ENCODE results near the gene MAP2K2.
A peak's percentile ranks its signal among the peaks of the same experiment; 100 is the strongest.

MAP2K2 gene

DNA sequence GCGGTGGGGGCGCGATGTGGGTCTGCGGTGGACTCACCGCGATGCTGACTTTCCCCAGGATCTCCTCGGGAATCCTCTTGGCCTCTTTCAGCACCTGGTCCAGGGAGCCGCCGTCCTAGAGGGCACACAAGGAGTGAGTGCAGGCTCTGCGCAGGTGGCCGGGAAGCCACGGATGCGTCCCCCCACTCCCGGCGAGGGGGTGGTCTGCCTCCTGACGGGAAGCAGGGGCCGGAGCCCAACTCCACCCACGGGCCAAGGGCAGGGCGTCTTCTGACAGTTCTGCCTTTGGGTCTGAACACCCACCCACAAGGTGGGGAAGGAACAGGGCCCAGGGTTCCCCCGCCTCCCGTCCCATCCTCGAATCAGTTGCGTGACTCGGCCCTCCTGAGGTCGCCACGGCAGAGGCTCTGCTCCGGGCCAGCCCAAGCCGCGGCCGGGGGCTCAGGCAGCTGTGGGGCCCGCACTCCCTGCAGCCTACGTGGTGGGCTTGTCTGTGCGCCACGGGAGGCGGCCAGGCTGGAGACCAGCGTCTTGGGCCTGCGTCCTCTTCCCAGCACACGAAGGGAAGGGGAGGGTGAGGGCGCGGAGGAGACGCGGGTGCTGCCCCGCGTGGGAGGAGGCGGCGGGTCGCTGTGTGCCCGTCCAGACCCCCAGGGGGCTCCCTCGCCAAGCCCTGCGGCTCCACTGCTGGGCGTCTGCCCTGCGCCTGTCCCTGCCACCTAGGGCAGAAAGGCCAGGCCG is 21.4 kb downstream of the MAP2K2 start:
- H3K36me3 Mint-ChIP-seq (ENCODE audit: insufficient read depth), result peaks cover 27% of the 10 kb centered on the region
- no peak overlapping the region for H3K27ac Mint-ChIP-seq (ENCODE audit: low read depth)
- DNase-seq (ENCODE audit: low spot score in 2 of 2) (no peak), ATAC-seq (replicated peaks; ENCODE audit: extremely low read depth, poor library complexity, severe bottlenecking) (no peak)
- H3K4me1 Mint-ChIP-seq, result peaks cover 36% of the 10 kb centered on the region
- H3K27me3 Mint-ChIP-seq, result no peaks in the 10 kb centered on the region
- H3K9me3 Mint-ChIP-seq, result no peaks in the 10 kb centered on the region
- H3K4me3 Mint-ChIP-seq, result no peak overlapping the region

GRCh38 chr19:4101496-4101770 is 22.5 kb downstream of the MAP2K2 start:
- peaks cover 31% of the 10 kb centered on the region for H3K36me3 Mint-ChIP-seq (ENCODE audit: insufficient read depth)
- no peak for ATAC-seq (replicated peaks; ENCODE audit: extremely low read depth, poor library complexity, severe bottlenecking)
- H3K27ac Mint-ChIP-seq (ENCODE audit: low read depth), result no peak overlapping the region
- no peaks in the 10 kb centered on the region for H3K9me3 Mint-ChIP-seq
- H3K27me3 Mint-ChIP-seq, result no peaks in the 10 kb centered on the region
- no peak overlapping the region for H3K4me3 Mint-ChIP-seq
- DNase-seq (ENCODE audit: low spot score in 2 of 2), result no peak
- peaks cover 28% of the 10 kb centered on the region for H3K4me1 Mint-ChIP-seq

DNA sequence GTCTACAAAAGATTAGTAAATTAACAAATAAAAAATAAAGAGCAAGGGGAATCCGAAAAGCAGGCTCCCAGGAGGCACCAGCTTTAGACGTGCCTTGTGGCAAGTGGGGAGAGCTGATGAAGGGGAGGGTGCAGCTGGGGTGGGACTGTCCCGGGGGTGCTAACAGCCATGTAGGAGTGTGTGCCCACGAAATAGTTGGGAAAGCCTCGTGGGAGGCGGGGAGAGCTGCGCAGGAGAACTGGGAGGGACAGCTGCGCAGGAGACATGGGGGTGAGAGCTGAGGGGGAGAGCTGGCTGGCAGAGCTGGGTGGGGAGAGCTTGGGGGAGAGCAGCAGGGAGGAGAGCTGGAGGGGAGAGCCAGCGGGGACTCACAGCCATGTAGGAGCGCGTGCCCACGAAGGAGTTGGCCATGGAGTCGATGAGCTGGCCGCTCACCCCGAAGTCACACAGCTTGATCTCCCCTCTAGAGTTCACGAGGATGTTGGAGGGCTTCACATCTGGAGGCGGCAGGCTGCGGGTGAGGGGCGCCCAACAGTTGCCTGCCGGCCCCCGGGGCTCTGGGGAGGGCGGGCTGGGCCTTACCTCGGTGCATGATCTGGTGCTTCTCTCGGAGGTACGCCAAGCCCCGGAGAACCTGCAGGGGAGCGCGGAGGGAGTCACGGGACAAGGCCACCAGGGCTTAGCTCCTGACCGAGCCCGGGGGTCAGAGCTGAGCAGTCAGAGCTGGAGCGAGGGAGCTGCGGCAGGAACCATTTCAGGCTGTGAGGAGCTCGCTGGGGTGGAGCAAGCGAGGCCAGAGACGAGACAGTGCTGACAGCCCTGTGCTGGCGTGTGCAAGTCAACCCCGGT is 23.1 kb downstream of the MAP2K2 start:
- peaks cover 29% of the 10 kb centered on the region for H3K36me3 Mint-ChIP-seq (ENCODE audit: insufficient read depth)
- no peaks in the 10 kb centered on the region for H3K9me3 Mint-ChIP-seq
- ATAC-seq (replicated peaks; ENCODE audit: extremely low read depth, poor library complexity, severe bottlenecking), result no peak
- H3K4me3 Mint-ChIP-seq, result no peak overlapping the region
- DNase-seq (ENCODE audit: low spot score in 2 of 2), result no peak
- H3K4me1 Mint-ChIP-seq, result peaks cover 25% of the 10 kb centered on the region
- H3K27ac Mint-ChIP-seq (ENCODE audit: low read depth), result peak overlapping the region; percentile 83
- no peaks in the 10 kb centered on the region for H3K27me3 Mint-ChIP-seq

DNA sequence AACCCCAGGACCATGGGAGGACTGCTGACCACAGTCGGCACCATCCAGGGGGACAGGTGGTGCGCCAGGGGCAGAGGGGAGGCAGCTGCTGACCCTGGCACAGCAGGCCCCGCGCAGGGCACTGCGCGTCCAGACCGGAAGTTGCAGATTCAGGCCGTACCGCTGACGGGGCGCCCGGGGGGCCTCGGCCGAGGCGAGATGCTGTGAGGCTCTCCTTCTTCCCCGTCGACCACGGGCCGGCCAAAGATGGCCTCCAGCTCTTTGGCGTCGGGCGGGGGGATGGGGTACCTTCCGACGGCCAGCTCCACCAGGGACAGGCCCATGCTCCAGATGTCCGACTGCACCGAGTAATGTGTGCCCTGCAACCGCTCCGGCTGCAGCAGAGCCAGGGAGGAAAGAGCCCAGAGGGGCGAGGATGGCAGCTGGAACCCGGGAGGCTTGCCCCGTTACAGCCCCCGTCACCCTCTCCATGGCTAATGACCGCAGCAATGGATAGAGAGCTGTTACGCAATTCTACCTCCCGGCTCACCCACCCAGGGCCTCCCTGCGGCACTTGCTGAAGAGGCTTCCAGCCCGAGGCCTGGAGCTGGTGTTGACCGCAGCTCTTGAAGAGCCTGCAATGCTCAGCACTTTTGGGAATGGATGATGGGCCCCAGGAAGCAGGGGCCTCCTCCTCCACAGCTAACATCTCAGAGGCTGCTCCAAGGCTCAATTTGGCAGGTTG is 24.7 kb downstream of the MAP2K2 start:
- ATAC-seq (replicated peaks; ENCODE audit: extremely low read depth, poor library complexity, severe bottlenecking) (no peak), DNase-seq (ENCODE audit: low spot score in 2 of 2) (no peak)
- H3K27me3 Mint-ChIP-seq, result no peaks in the 10 kb centered on the region
- no peak overlapping the region for H3K4me3 Mint-ChIP-seq
- H3K9me3 Mint-ChIP-seq, result no peaks in the 10 kb centered on the region
- peaks cover 8% of the 10 kb centered on the region for H3K4me1 Mint-ChIP-seq
- H3K36me3 Mint-ChIP-seq (ENCODE audit: insufficient read depth), result peaks cover 21% of the 10 kb centered on the region
- no peak overlapping the region for H3K27ac Mint-ChIP-seq (ENCODE audit: low read depth)

DNA sequence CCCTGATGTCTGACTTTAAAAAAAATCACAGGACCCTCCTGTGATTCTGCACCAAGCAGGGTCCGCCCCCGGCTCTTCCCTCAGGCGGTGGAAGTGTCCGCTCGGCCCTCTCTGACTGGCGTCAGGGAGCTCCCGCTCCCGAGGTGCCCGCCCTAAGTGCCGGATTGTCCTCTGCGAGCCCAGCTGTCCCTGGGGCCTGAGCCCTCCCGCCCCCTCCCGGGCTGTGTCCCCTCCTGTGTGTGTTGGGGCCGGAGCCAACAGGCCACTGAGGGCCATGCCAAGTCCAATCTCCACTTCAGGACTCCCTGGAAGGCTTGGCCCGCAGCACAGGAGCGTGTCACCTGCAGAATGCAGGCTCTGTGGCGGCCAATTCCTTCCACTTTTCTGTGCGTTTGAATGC is 25.4 kb downstream of the MAP2K2 start:
- H3K9me3 Mint-ChIP-seq, result no peaks in the 10 kb centered on the region
- ATAC-seq (replicated peaks; ENCODE audit: extremely low read depth, poor library complexity, severe bottlenecking), result no peak
- H3K27ac Mint-ChIP-seq (ENCODE audit: low read depth), result no peak overlapping the region
- peaks cover 22% of the 10 kb centered on the region for H3K36me3 Mint-ChIP-seq (ENCODE audit: insufficient read depth)
- H3K27me3 Mint-ChIP-seq, result no peaks in the 10 kb centered on the region
- no peak for DNase-seq (ENCODE audit: low spot score in 2 of 2)
- H3K4me3 Mint-ChIP-seq, result no peak overlapping the region
- peaks cover 2% of the 10 kb centered on the region for H3K4me1 Mint-ChIP-seq

GRCh38 chr19:4097501-4097900 is 26.4 kb downstream of the MAP2K2 start:
- DNase-seq (ENCODE audit: low spot score in 2 of 2) (no peak), ATAC-seq (replicated peaks; ENCODE audit: extremely low read depth, poor library complexity, severe bottlenecking) (no peak)
- H3K36me3 Mint-ChIP-seq (ENCODE audit: insufficient read depth), result peaks cover 21% of the 10 kb centered on the region
- no peak overlapping the region for H3K4me3 Mint-ChIP-seq
- no peaks in the 10 kb centered on the region for H3K27me3 Mint-ChIP-seq
- no peaks in the 10 kb centered on the region for H3K4me1 Mint-ChIP-seq
- H3K9me3 Mint-ChIP-seq, result no peaks in the 10 kb centered on the region
- no peak overlapping the region for H3K27ac Mint-ChIP-seq (ENCODE audit: low read depth)

GRCh38 chr19:4096049-4096892 is 27.7 kb downstream of the MAP2K2 start:
- no peaks in the 10 kb centered on the region for H3K4me1 Mint-ChIP-seq
- no peak overlapping the region for H3K4me3 Mint-ChIP-seq
- no peaks in the 10 kb centered on the region for H3K27me3 Mint-ChIP-seq
- no peaks in the 10 kb centered on the region for H3K9me3 Mint-ChIP-seq
- DNase-seq (ENCODE audit: low spot score in 2 of 2), result no peak
- H3K36me3 Mint-ChIP-seq (ENCODE audit: insufficient read depth), result peaks cover 17% of the 10 kb centered on the region
- H3K27ac Mint-ChIP-seq (ENCODE audit: low read depth), result no peak overlapping the region
- no peak for ATAC-seq (replicated peaks; ENCODE audit: extremely low read depth, poor library complexity, severe bottlenecking)

DNA sequence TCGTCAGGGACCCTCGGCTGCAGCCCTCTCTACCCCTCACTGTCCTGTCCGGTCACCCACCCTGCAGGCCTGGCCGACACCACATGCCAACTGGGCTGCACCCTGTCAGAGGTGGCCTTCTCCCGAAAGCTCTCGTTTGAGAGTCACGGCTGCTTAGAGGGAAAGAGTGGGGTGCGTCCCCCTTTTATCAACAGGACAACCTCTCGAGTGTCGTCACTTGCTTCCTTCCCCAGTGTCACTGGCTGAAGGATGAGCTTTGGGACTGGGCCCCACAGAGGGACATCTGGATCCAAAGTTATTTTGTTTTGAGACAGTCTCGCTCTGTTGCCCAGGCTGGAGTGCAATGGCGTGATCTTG is 28.5 kb downstream of the MAP2K2 start:
- Mint-ChIP-seq H3K36me3 (ENCODE audit: insufficient read depth) (peaks cover 14% of the 10 kb centered on the region), H3K27me3 (no peaks in the 10 kb centered on the region), H3K9me3 (no peaks in the 10 kb centered on the region), H3K4me3 (no peak overlapping the region), H3K4me1 (no peaks in the 10 kb centered on the region), H3K27ac (ENCODE audit: low read depth) (no peak overlapping the region)
- DNase-seq (ENCODE audit: low spot score in 2 of 2), result no peak
- no peak for ATAC-seq (replicated peaks; ENCODE audit: extremely low read depth, poor library complexity, severe bottlenecking)

DNA sequence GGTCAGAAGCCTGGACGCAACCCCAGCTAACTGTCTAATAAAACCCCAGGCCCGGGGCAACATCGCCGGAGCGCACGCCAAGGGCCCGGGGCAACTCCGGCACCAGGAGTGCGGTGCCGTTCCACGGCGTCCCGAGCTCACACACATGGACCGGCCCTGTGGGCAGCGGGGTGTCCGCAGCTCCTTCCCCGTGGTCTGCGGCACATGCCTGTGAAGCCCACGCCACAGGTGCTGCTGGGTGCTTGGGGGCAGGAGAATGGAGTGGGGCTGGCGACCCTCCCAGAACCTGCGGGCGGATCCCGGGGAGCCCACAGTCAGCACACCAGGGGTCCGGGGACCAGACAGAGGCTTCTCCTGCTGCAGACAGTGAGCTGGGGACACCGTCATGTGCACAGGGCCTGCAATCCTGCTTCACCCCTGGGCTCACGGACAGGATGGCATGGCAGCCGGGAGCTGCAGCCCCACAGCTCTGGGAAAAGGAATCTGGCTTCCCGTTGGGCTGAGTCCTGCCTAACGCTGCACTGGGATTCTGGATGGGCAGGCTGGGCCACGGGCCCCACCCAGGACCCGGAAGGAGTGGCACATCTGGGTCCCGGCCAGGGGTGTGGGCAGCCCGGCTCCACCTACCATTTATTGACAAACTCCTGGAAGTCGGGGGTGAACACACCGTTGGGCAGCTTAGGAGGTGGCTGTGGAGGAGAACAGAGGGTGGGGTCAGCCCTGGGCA is 29.0 kb downstream of the MAP2K2 start:
- peaks cover 3% of the 10 kb centered on the region for H3K4me1 Mint-ChIP-seq
- no peak for DNase-seq (ENCODE audit: low spot score in 2 of 2)
- H3K9me3 Mint-ChIP-seq, result no peaks in the 10 kb centered on the region
- ATAC-seq (replicated peaks; ENCODE audit: extremely low read depth, poor library complexity, severe bottlenecking), result no peak
- no peak overlapping the region for H3K27ac Mint-ChIP-seq (ENCODE audit: low read depth)
- no peaks in the 10 kb centered on the region for H3K27me3 Mint-ChIP-seq
- no peak overlapping the region for H3K4me3 Mint-ChIP-seq
- peaks cover 13% of the 10 kb centered on the region for H3K36me3 Mint-ChIP-seq (ENCODE audit: insufficient read depth)

GRCh38 chr19:4094291-4094690 is 29.6 kb downstream of the MAP2K2 start:
- Mint-ChIP-seq H3K4me1 (peaks cover 9% of the 10 kb centered on the region), H3K27me3 (no peaks in the 10 kb centered on the region), H3K4me3 (no peak overlapping the region), H3K27ac (ENCODE audit: low read depth) (no peak overlapping the region), H3K9me3 (no peaks in the 10 kb centered on the region), H3K36me3 (ENCODE audit: insufficient read depth) (peaks cover 14% of the 10 kb centered on the region)
- ATAC-seq (replicated peaks; ENCODE audit: extremely low read depth, poor library complexity, severe bottlenecking) (no peak), DNase-seq (ENCODE audit: low spot score in 2 of 2) (no peak)

- DNase-seq (ENCODE audit: low spot score in 2 of 2) (no peak), ATAC-seq (replicated peaks; ENCODE audit: extremely low read depth, poor library complexity, severe bottlenecking) (no peak)
- peaks cover 18% of the 10 kb centered on the region for H3K36me3 Mint-ChIP-seq (ENCODE audit: insufficient read depth)
- no peak overlapping the region for H3K4me3 Mint-ChIP-seq
- H3K27me3 Mint-ChIP-seq, result no peaks in the 10 kb centered on the region
- H3K27ac Mint-ChIP-seq (ENCODE audit: low read depth), result no peak overlapping the region
- H3K4me1 Mint-ChIP-seq, result peaks cover 15% of the 10 kb centered on the region
- no peaks in the 10 kb centered on the region for H3K9me3 Mint-ChIP-seq
These were observed 30.2 kb downstream of the MAP2K2 start for GRCh38 chr19:4093643-4094175.
